ENCODE results near the gene DPYD. TPM values are rescaled to one million over a fixed set of nuclear protein-coding genes. Genes with fewer than 3 reads are reported as not detected.

The DPYD gene
- total and polyA plus RNA-seq, 10 of the 15 experiments (the other 5 are each of a cell fraction or from before 2014, with no cell fraction given), result 5.7 to 23.8 (median 10.2) TPM

DNA sequence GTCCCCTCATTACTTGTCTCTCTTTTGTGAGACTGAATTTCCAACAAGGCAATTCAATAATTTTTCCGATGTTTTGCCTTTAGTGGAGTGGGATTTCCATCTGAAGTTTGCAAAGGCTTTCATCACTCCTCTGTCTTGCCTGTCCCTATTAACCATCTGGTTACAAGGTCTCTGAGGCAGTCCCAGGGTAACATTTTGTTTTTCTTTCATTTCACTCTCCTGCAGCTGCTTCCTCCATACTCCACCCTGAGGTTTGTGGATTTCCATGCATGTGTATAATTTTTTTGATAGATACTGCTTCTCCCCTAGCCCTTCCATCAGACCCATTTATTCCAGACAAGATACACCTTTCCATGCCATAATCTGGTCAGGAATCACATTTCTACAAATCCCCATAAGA lies 832.4 kb downstream of the DPYD start (continued):
- TF ChIP-seq, protein P1, sequence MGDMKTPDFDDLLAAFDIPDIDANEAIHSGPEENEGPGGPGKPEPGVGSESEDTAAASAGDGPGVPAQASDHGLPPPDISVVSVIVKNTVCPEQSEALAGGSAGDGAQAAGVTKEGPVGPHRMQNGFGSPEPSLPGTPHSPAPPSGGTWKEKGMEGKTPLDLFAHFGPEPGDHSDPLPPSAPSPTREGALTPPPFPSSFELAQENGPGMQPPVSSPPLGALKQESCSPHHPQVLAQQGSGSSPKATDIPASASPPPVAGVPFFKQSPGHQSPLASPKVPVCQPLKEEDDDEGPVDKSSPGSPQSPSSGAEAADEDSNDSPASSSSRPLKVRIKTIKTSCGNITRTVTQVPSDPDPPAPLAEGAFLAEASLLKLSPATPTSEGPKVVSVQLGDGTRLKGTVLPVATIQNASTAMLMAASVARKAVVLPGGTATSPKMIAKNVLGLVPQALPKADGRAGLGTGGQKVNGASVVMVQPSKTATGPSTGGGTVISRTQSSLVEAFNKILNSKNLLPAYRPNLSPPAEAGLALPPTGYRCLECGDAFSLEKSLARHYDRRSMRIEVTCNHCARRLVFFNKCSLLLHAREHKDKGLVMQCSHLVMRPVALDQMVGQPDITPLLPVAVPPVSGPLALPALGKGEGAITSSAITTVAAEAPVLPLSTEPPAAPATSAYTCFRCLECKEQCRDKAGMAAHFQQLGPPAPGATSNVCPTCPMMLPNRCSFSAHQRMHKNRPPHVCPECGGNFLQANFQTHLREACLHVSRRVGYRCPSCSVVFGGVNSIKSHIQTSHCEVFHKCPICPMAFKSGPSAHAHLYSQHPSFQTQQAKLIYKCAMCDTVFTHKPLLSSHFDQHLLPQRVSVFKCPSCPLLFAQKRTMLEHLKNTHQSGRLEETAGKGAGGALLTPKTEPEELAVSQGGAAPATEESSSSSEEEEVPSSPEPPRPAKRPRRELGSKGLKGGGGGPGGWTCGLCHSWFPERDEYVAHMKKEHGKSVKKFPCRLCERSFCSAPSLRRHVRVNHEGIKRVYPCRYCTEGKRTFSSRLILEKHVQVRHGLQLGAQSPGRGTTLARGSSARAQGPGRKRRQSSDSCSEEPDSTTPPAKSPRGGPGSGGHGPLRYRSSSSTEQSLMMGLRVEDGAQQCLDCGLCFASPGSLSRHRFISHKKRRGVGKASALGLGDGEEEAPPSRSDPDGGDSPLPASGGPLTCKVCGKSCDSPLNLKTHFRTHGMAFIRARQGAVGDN (IDR thresholded peaks at IDR 0.05), result no peak
- TF ChIP-seq NR2C1 (IDR thresholded peaks at IDR 0.05) (no peak), EP300 (IDR thresholded peaks at IDR 0.05; ENCODE audit: borderline replicate concordance in 1 of 2, control insufficient read depth in 1 of 2, low read depth in 2 of 2, low read length in 2 of 2) (no peak)

DNA sequence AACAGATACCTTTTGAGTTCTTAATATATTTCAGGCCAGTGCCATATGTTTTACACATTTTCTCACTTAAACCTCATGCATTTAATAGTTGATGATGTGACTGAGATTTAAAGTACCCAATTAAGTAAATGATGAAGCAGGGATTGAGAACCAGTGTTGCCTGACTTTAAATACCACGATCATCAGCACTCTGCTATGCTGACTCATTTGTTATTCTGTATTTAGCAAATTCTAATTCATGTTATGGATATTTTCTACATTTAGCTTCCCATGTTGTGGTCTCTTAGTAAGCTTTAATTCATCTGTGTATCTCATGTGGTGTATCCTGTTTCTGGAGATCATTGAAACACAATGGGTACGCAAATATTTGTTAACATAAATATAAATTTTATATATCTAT lies 836.3 kb downstream of the DPYD start:
- Histone ChIP-seq H3K4me1 (ENCODE audit: control insufficient read depth, insufficient read depth, low read length) (no peaks in the 10 kb centered on the region), H3K27me3 (replicated peaks in 1 of 2; ENCODE audit: control insufficient read depth in 2 of 2, insufficient read depth in 2 of 2, low read length in 1 of 2) (no peaks in the 10 kb centered on the region), H3K9ac (ENCODE audit: control insufficient read depth, insufficient read depth, low read length) (no peak overlapping the region), H3K4me2 (ENCODE audit: control insufficient read depth, insufficient read depth) (no peak overlapping the region), H3K9me3 (replicated peaks; ENCODE audit: control insufficient read depth, insufficient read depth, low read length) (no peaks in the 10 kb centered on the region), H3K36me3 (ENCODE audit: control insufficient read depth in 2 of 2, insufficient read depth in 2 of 2, low read length in 1 of 2) (no peaks in the 10 kb centered on the region), H3K4me3 (no peak overlapping the region), H2AFZ (ENCODE audit: control insufficient read depth, low read depth, low read length) (no peak overlapping the region), H3K27ac (ENCODE audit: control insufficient read depth, insufficient read depth) (no peak overlapping the region), H4K20me1 (ENCODE audit: control insufficient read depth, insufficient read depth) (no peaks in the 10 kb centered on the region), H3K79me2 (ENCODE audit: control insufficient read depth, insufficient read depth, low read length) (no peaks in the 10 kb centered on the region)
- 0% methylated on average over 2 of the region's 2 CpGs for WGBS (ENCODE audit: insufficient coverage, insufficient replicate concordance, low lambda C conversion rate, missing lambda C conversion rate)
- ChIA-PET CTCF (no interaction called here), RAD21 (ENCODE audit: unreplicated experiment) (no interaction called here), SMC1A (ENCODE audit: uncharacterized antibody, unreplicated experiment) (interaction anchor here (0.6 kb wide), 1 partner anchor 633 kb away, joined by 3 read pairs; no protein-coding TSS in a partner anchor), POLR2A (no interaction called here)
- intact Hi-C loops (cut with micrococcal nuclease; ENCODE audit: unreplicated experiment) (no loop called here), in situ Hi-C loops (cut with MboI) (no loop called here)
- ATAC-seq (no peak), FAIRE-seq (no peak), DNase-seq (ENCODE audit: low read depth, low spot score) (no peak)
- no TSS peak for BruUV-seq (replicated peaks)
- TF ChIP-seq POLR2AphosphoS2 (IDR thresholded peaks at IDR 0.05; ENCODE audit: low read depth, low read length), result no peak
- no peak for TF ChIP-seq ZNF24 (IDR thresholded peaks at IDR 0.05)
- no peak for TF ChIP-seq EP300 (IDR thresholded peaks at IDR 0.05; ENCODE audit: borderline replicate concordance in 1 of 2, control insufficient read depth in 1 of 2, low read depth in 2 of 2, low read length in 2 of 2)
- TF ChIP-seq, protein P2, sequence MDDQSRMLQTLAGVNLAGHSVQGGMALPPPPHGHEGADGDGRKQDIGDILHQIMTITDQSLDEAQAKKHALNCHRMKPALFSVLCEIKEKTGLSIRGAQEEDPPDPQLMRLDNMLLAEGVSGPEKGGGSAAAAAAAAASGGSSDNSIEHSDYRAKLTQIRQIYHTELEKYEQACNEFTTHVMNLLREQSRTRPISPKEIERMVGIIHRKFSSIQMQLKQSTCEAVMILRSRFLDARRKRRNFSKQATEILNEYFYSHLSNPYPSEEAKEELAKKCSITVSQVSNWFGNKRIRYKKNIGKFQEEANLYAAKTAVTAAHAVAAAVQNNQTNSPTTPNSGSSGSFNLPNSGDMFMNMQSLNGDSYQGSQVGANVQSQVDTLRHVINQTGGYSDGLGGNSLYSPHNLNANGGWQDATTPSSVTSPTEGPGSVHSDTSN (IDR thresholded peaks at IDR 0.05; ENCODE audit: insufficient replicate concordance, low read depth, low read length), result no peak
- TF ChIP-seq TBL1XR1 (IDR thresholded peaks at IDR 0.05; ENCODE audit: low read depth, low read length), result no peak
- no peak for TF ChIP-seq CBX5 (IDR thresholded peaks at IDR 0.05; ENCODE audit: low read depth)
- TF ChIP-seq MTA3 (IDR thresholded peaks at IDR 0.05; ENCODE audit: borderline replicate concordance, low read length), result no peak
- TF ChIP-seq ZNF622 (IDR thresholded peaks at IDR 0.05), result no peak
- no peak for TF ChIP-seq RCOR1 (conservative IDR thresholded peaks at IDR 0.05; ENCODE audit: low read depth, low read length)
- no peak for TF ChIP-seq HCFC1 (IDR thresholded peaks at IDR 0.05; ENCODE audit: low read length)
- TF ChIP-seq, protein P3, sequence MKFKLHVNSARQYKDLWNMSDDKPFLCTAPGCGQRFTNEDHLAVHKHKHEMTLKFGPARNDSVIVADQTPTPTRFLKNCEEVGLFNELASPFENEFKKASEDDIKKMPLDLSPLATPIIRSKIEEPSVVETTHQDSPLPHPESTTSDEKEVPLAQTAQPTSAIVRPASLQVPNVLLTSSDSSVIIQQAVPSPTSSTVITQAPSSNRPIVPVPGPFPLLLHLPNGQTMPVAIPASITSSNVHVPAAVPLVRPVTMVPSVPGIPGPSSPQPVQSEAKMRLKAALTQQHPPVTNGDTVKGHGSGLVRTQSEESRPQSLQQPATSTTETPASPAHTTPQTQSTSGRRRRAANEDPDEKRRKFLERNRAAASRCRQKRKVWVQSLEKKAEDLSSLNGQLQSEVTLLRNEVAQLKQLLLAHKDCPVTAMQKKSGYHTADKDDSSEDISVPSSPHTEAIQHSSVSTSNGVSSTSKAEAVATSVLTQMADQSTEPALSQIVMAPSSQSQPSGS (IDR thresholded peaks at IDR 0.05; ENCODE audit: low read length), result no peak
- TF ChIP-seq HDAC2 (IDR thresholded peaks at IDR 0.05), result no peak
- TF ChIP-seq MTA2 (IDR thresholded peaks at IDR 0.05; ENCODE audit: low read depth), result no peak

Measured in GM12878 (cell line).